ENCODE data around the gene ABLIM3.

The ABLIM3 gene

GRCh38 chr5:149210225-149210624 lies 68.9 kb downstream of the ABLIM3 start:
- no peak overlapping the region for H3K27ac Mint-ChIP-seq
- H3K4me3 Mint-ChIP-seq, result no peak overlapping the region
- H3K27me3 Mint-ChIP-seq, result no peaks in the 10 kb centered on the region
- peaks cover 13% of the 10 kb centered on the region for H3K4me1 Mint-ChIP-seq (ENCODE audit: low read depth)
- H3K9me3 Mint-ChIP-seq, result no peaks in the 10 kb centered on the region
- H3K36me3 Mint-ChIP-seq (ENCODE audit: low read depth), result no peaks in the 10 kb centered on the region

GRCh38 chr5:149210968-149211490 lies 69.7 kb downstream of the ABLIM3 start:
- Mint-ChIP-seq H3K36me3 (ENCODE audit: low read depth) (no peaks in the 10 kb centered on the region), H3K27me3 (no peaks in the 10 kb centered on the region), H3K4me1 (ENCODE audit: low read depth) (peaks cover 13% of the 10 kb centered on the region), H3K27ac (no peak overlapping the region), H3K9me3 (no peaks in the 10 kb centered on the region), H3K4me3 (no peak overlapping the region)

- Mint-ChIP-seq H3K9me3 (no peaks in the 10 kb centered on the region), H3K36me3 (ENCODE audit: low read depth) (no peaks in the 10 kb centered on the region), H3K4me3 (no peak overlapping the region), H3K27ac (no peak overlapping the region), H3K27me3 (no peaks in the 10 kb centered on the region), H3K4me1 (ENCODE audit: low read depth) (peaks cover 13% of the 10 kb centered on the region)
Observed at GRCh38 chr5:149211566-149211965, 70.3 kb downstream of the ABLIM3 start.

- no peaks in the 10 kb centered on the region for H3K9me3 Mint-ChIP-seq
- H3K36me3 Mint-ChIP-seq (ENCODE audit: low read depth), result no peaks in the 10 kb centered on the region
- H3K27me3 Mint-ChIP-seq, result no peaks in the 10 kb centered on the region
- no peak overlapping the region for H3K4me3 Mint-ChIP-seq
- no peak overlapping the region for H3K27ac Mint-ChIP-seq
- H3K4me1 Mint-ChIP-seq (ENCODE audit: low read depth), result peaks cover 13% of the 10 kb centered on the region
Observed at GRCh38 chr5:149212198-149212951, 71.1 kb downstream of the ABLIM3 start.

- Mint-ChIP-seq H3K4me3 (no peak overlapping the region), H3K9me3 (no peaks in the 10 kb centered on the region)
Observed at GRCh38 chr5:149213264-149213880, 72.1 kb downstream of the ABLIM3 start.

GRCh38 chr5:149215478-149216090 lies 74.3 kb downstream of the ABLIM3 start:
- Mint-ChIP-seq H3K9me3 (no peaks in the 10 kb centered on the region), H3K36me3 (ENCODE audit: low read depth) (no peaks in the 10 kb centered on the region), H3K27me3 (no peaks in the 10 kb centered on the region), H3K4me3 (no peak overlapping the region), H3K27ac (no peak overlapping the region), H3K4me1 (ENCODE audit: low read depth) (peaks cover 11% of the 10 kb centered on the region)

More at GRCh38 chr5:149213264-149213880, 72.1 kb downstream of the ABLIM3 start:
- Mint-ChIP-seq H3K27me3 (no peaks in the 10 kb centered on the region), H3K4me1 (ENCODE audit: low read depth) (peaks cover 13% of the 10 kb centered on the region), H3K36me3 (ENCODE audit: low read depth) (no peaks in the 10 kb centered on the region), H3K27ac (no peak overlapping the region)

- H3K9me3 Mint-ChIP-seq, result no peaks in the 10 kb centered on the region
- H3K27me3 Mint-ChIP-seq, result no peaks in the 10 kb centered on the region
- peaks cover 3% of the 10 kb centered on the region for H3K4me1 Mint-ChIP-seq (ENCODE audit: low read depth)
- no peak overlapping the region for H3K27ac Mint-ChIP-seq
- H3K36me3 Mint-ChIP-seq (ENCODE audit: low read depth), result no peaks in the 10 kb centered on the region
- no peak overlapping the region for H3K4me3 Mint-ChIP-seq
Observed at GRCh38 chr5:149216496-149216895, 75.2 kb downstream of the ABLIM3 start.

GRCh38 chr5:149217096-149217802 lies 76.0 kb downstream of the ABLIM3 start:
- Mint-ChIP-seq H3K4me1 (ENCODE audit: low read depth) (peaks cover under 1% of the 10 kb centered on the region), H3K36me3 (ENCODE audit: low read depth) (no peaks in the 10 kb centered on the region), H3K27me3 (no peaks in the 10 kb centered on the region), H3K27ac (no peak overlapping the region), H3K4me3 (no peak overlapping the region), H3K9me3 (no peaks in the 10 kb centered on the region)

GRCh38 chr5:149217803-149218155 lies 76.5 kb downstream of the ABLIM3 start:
- Mint-ChIP-seq H3K36me3 (ENCODE audit: low read depth) (no peaks in the 10 kb centered on the region), H3K9me3 (no peaks in the 10 kb centered on the region), H3K27me3 (no peaks in the 10 kb centered on the region), H3K4me1 (ENCODE audit: low read depth) (no peaks in the 10 kb centered on the region), H3K27ac (no peak overlapping the region), H3K4me3 (no peak overlapping the region)

- Mint-ChIP-seq H3K4me1 (ENCODE audit: low read depth) (no peaks in the 10 kb centered on the region), H3K9me3 (no peaks in the 10 kb centered on the region), H3K27me3 (no peaks in the 10 kb centered on the region), H3K4me3 (no peak overlapping the region), H3K27ac (no peak overlapping the region), H3K36me3 (ENCODE audit: low read depth) (no peaks in the 10 kb centered on the region)
Observed at GRCh38 chr5:149219584-149219983, 78.3 kb downstream of the ABLIM3 start.

- Mint-ChIP-seq H3K4me1 (ENCODE audit: low read depth) (no peaks in the 10 kb centered on the region), H3K27me3 (no peaks in the 10 kb centered on the region), H3K9me3 (no peaks in the 10 kb centered on the region), H3K36me3 (ENCODE audit: low read depth) (no peaks in the 10 kb centered on the region), H3K4me3 (no peak overlapping the region), H3K27ac (no peak overlapping the region)
Observed at GRCh38 chr5:149220750-149221149, 79.5 kb downstream of the ABLIM3 start.

GRCh38 chr5:149221326-149221725 lies 80.0 kb downstream of the ABLIM3 start:
- H3K27me3 Mint-ChIP-seq, result no peaks in the 10 kb centered on the region
- H3K36me3 Mint-ChIP-seq (ENCODE audit: low read depth), result no peaks in the 10 kb centered on the region
- no peak overlapping the region for H3K27ac Mint-ChIP-seq
- no peak overlapping the region for H3K4me3 Mint-ChIP-seq
- H3K9me3 Mint-ChIP-seq, result no peaks in the 10 kb centered on the region
- H3K4me1 Mint-ChIP-seq (ENCODE audit: low read depth), result no peaks in the 10 kb centered on the region

- Mint-ChIP-seq H3K4me1 (ENCODE audit: low read depth) (no peaks in the 10 kb centered on the region), H3K27me3 (no peaks in the 10 kb centered on the region), H3K36me3 (ENCODE audit: low read depth) (no peaks in the 10 kb centered on the region), H3K4me3 (no peak overlapping the region), H3K9me3 (no peaks in the 10 kb centered on the region), H3K27ac (no peak overlapping the region)
Observed at GRCh38 chr5:149221731-149222342, 80.5 kb downstream of the ABLIM3 start.

- Mint-ChIP-seq H3K27ac (no peak overlapping the region), H3K4me1 (ENCODE audit: low read depth) (no peaks in the 10 kb centered on the region), H3K36me3 (ENCODE audit: low read depth) (no peaks in the 10 kb centered on the region), H3K4me3 (no peak overlapping the region), H3K27me3 (no peaks in the 10 kb centered on the region), H3K9me3 (no peaks in the 10 kb centered on the region)
Observed at GRCh38 chr5:149223081-149223848, 82.0 kb downstream of the ABLIM3 start.

Measured in stimulated activated naive CD8-positive, alpha-beta T cell treated with anti-CD3 and anti-CD28 coated beads, Interleukin-15, Interleukin-2, amounts not matched to agents 100 ng/mL and 50 ng/mL, for 24 hours (primary cell).